AG04449 (cell line): ENCODE results near the gene PIK3R5.
"Not testable (repeated sequence)": the region's sequence is repeated elsewhere in the genome, so short reads cannot be mapped to it uniquely, and the experiment has no call there.

Source experiments
- CTCF ChIA-PET: fragments of 350-600 bp; formaldehyde crosslinking; extraction: SDS; loops from one replicate; lab custom pipeline; 2021; ENCODE audit warnings: antibody characterized with exemption; lab: Yijun Ruan, JAX
- POLR2A ChIA-PET: fragments of 400-600, 350-600 bp; formaldehyde crosslinking; extraction: SDS; loops from one replicate; lab custom pipeline; 2020; ENCODE audit warnings: antibody characterized with exemption, inconsistent platforms; lab: Yijun Ruan, JAX
- DNase-seq: peaks from one replicate; pipeline ENCODE4 v3.0.0-alpha.2; 2010; ENCODE audit warnings: low read depth, low spot score
- H3K4me3 ChIP-seq: 2 replicates; pipeline ENCODE4 v1.5.1; 2011; ENCODE audit warnings: low read depth, mild to moderate bottlenecking, control low read depth, low read length
- TF ChIP-seq, protein P1 (sequence below): IDR thresholded peaks from one replicate; pipeline ENCODE4 v1.5.1; 2011; ENCODE audit warnings: mild to moderate bottlenecking, moderate library complexity, low read length, control low read depth, inconsistent platforms; ENCODE audit not compliant: insufficient read depth; ENCODE audit errors: missing control alignments

The PIK3R5 gene

DNA sequence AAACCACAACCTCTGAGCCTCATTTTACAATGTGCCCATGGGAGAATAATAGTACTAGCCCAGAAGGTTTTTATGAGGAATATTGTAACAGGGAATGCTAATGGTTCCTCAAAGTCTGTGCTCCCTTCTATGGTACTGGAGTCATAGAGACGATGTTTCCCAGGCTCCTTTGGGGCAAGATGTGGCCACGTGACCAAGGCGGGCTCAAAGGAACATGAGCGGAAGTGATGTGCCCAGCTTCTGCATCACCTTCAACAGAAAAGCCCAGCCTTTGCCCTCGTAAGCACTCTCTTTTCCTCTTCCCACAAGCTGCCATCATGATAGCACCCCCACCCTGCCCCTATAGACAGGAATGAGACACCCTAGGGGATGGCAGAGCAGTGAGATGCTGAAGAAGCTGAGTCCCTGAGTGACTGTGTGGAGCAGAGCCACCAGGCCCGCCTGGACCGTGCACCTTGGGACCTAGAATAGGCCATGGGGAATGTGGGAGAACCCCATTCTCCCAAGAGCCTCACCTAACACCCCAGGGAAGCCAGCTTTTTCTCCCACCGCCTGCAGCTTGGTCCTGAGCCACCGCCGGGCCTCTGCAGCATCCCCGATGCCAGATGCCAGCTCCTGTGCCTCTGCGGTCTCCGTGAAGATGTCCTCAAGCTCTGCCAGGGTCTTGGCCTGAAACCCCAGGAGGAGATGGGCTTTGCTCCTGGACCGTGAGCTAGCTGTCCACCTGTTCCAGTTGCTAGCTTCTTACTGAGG is 75.9 kb downstream of the PIK3R5 start:
- TF ChIP-seq, protein P1, sequence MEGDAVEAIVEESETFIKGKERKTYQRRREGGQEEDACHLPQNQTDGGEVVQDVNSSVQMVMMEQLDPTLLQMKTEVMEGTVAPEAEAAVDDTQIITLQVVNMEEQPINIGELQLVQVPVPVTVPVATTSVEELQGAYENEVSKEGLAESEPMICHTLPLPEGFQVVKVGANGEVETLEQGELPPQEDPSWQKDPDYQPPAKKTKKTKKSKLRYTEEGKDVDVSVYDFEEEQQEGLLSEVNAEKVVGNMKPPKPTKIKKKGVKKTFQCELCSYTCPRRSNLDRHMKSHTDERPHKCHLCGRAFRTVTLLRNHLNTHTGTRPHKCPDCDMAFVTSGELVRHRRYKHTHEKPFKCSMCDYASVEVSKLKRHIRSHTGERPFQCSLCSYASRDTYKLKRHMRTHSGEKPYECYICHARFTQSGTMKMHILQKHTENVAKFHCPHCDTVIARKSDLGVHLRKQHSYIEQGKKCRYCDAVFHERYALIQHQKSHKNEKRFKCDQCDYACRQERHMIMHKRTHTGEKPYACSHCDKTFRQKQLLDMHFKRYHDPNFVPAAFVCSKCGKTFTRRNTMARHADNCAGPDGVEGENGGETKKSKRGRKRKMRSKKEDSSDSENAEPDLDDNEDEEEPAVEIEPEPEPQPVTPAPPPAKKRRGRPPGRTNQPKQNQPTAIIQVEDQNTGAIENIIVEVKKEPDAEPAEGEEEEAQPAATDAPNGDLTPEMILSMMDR: no peak
- DNase-seq: no peak
- H3K4me3 ChIP-seq: no peak overlapping the region
- ChIA-PET CTCF (interaction anchor here (0.8 to 2.3 kb wide), 9 partner anchors 9 to 640 kb away, joined by 3 to 13 read pairs (median 4); no protein-coding TSS in a partner anchor), POLR2A (no interaction called here)

DNA sequence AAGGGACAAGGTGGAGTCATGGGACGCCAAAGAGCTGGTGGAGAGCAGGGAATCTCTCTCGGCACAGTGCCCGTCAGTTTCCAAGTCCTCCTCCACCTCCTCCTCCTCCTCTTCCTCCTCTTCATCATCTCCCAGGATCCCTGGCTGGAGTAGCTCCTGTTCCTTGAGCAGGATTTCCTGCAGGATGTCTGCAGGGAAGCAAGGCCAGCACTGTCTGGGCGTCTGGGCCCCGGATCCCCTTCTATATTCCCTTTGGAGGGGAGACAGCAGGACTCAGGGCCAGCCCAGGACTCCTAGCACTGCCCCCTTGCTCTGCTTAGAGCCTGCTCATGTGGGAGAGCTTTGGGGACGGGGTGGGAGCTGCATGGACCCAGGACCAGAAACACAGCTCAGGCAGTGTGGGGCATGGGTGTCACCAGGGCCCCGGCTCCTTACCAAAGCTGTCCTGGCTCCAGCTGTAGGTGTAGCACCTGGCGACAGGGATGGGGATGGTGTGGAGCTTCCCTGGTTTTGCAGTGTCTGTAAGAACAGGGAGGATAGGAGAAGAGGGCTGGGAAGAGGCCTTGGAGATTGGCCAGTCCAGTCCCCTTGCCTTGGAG is 76.7 kb downstream of the PIK3R5 start:
- TF ChIP-seq, protein P1: no peak
- no peak overlapping the region for H3K4me3 ChIP-seq
- no peak for DNase-seq
- CTCF ChIA-PET: interaction anchor here (0.6 to 2.3 kb wide), 14 partner anchors 10 to 640 kb away, joined by 3 to 13 read pairs (median 4); no protein-coding TSS in a partner anchor
- POLR2A ChIA-PET: no interaction called here

DNA sequence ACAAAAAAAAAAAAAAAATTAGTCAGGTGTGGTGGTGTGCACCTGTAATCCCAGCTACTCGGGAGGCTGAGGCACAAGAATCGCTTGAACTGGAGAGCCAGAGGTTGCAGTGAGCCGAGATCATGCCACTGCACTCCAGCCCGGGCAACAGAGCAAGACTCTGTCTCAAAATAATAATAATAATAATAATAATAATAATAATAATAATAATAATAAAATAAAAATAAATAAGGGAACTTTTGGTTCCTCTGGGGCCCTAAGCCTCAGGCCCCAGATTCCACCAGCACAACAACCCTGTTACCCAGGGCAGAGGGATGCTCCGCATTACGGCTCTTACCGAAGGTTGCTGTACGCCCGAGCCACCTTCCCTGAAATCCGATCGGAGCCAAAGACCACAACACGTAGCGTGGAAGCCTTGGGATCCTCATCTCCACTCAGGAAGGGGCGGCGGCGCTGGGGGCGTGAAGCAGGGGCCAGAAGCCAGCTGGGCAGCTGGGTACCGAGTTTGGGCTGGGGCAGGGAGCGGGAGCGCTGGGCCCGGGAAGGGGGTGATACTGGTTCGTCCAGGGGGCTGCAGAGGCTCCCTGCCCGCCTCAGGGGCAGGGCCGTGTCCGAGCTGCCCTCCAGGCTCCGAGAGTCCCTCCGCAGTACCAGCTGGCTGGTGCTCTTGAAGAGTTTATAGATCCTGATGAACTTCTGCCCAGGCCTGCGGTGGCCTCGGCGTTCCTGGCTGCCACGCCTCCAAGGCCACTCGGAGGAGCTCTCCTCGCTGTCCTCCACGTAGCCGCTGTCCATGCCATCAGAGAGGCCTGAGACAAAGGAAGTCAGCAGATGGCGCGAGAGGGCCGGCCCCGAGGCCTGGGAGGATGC is 77.4 kb downstream of the PIK3R5 start:
- DNase-seq: no peak
- ChIA-PET POLR2A (no interaction called here), CTCF (interaction anchor here (0.6 to 2.3 kb wide), 14 partner anchors 8 to 641 kb away, joined by 3 to 13 read pairs (median 4); no protein-coding TSS in a partner anchor)

DNA sequence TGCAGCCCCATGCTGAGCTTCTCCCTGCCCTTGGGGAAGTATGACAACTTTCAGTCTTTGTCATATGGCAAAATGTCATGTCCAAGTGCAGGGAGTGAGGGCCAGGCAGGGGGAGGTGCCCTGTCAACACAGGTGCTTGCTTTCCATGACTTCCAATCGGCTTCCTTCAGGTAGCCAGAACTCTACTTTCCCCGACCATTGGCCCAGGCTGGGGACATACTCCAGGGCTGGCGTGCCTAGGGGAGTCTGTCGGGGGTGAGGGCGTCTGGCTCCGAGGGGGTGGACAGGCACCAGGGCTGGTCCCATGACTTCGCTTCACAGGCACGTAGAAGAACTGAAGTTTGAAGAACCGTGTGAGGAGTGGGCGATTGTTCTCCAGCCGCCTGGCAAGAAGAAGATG is 78.2 kb downstream of the PIK3R5 start:
- TF ChIP-seq, protein P1: no peak
- POLR2A ChIA-PET: no interaction called here
- CTCF ChIA-PET: interaction anchor here (0.8 kb wide), 1 partner anchor 9 kb away, joined by 3 read pairs; no protein-coding TSS in a partner anchor
- no peak overlapping the region for H3K4me3 ChIP-seq
- no peak for DNase-seq

More for the DNA sequence above, 77.4 kb downstream of the PIK3R5 start:
- TF ChIP-seq, protein P1: peak; percentile 46
- H3K4me3 ChIP-seq: no peak overlapping the region

DNA sequence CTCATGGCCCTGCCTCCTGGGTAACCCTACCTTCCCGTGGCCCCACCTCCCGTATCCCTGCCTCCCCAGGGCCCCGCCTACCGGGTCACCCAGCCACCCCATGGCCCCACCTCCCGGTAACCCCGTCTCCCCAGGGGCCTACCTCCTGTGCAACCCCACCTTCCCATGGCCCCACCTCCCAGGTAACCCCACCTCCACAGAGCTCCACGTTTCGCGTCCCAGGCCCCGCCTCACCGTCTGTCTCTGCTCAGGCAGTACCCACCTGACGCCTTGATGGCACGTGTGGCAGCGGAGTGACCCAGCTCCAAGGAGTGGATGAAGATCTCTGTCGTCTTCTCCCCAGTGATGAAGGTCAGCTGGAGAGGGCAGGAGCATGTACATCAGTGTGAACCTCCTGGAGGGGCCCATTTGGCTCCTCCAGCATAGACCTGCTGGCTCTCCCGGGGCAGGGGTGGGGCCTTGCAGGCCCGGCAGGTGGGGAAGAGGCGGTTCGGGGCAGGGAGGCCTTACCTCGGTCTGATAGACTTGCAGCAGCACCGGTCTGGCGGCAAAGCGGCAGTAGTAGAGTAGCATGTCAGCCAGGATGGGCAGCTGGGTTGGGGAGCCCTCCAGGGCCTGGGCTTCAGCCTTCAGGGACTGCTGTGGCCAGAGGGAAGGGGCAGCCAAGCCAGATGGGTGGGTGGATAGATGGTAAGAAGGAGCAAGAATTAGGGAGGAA is 79.4 kb downstream of the PIK3R5 start:
- TF ChIP-seq, protein P1: no peak
- DNase-seq: no peak
- CTCF ChIA-PET: interaction anchor here (1.4 kb wide), 1 partner anchor 8 kb away, joined by 4 read pairs; no protein-coding TSS in a partner anchor
- H3K4me3 ChIP-seq: no peak overlapping the region
- POLR2A ChIA-PET: interaction anchor here (0.7 kb wide), 2 partner anchors 329 to 675 kb away, joined by 3 read pairs; no protein-coding TSS in a partner anchor

DNA sequence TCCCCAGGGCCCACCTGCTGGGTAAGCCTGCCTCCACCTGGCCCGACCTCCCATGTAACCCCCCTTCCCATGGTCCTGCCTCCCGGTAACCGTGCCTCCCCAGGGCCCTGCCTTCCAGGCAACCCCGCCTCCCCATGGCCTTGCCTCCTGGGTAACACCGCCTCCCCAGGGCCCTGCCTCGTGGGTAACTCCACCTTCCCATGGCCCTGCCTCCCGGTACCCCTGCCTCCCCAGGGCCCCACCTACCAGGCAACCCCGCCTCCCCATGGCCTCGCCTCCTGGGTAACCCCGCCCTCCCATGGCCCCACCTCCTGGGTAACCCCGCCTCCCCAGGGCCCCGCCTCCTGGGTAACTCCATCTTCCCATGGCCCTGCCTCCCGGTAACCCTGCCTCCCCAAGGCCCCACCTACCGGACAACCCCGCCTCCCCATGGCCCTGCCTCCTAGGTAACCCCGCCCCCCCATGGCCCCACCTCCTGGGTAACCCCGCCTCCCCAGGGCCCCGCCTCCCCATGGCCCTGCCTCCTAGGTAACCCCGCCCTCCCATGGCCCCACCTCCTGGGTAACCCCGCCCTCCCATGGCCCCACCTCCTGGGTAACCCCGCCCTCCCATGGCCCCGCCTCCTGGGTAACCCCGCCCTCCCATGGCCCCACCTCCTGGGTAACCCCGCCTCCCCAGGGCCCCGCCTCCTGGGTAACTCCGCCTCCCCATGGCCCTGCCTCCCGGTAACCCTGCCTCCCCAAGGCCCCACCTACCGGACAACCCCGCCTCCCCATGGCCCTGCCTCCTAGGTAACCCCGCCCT is 80.1 kb downstream of the PIK3R5 start:
- H3K4me3 ChIP-seq, DNase-seq: not testable (repeated sequence)
- ChIA-PET CTCF (interaction anchor here (1.4 kb wide), 1 partner anchor 9 kb away, joined by 4 read pairs; no protein-coding TSS in a partner anchor), POLR2A (interaction anchor here (0.7 kb wide), 1 partner anchor 675 kb away, joined by 3 read pairs; no protein-coding TSS in a partner anchor)
